Astrocyte of the cerebellum (primary cell): ENCODE measurements around the gene NRP1.
A peak's percentile ranks its signal among the peaks of the same experiment; 100 is the strongest.

Experiments
- DNase-seq: peaks from one replicate; pipeline ENCODE4 v3.0.0-alpha.2; 2011; ENCODE audit warnings: low read depth
- H3K4me3 ChIP-seq: 2 replicates; pipeline ENCODE4 v1.5.1; 2011; ENCODE audit warnings: mild to moderate bottlenecking, low read depth, low read length, moderate library complexity
- CTCF ChIP-seq: IDR thresholded peaks from 2 replicates; pipeline ENCODE4 v1.5.1; 2012; ENCODE audit warnings: low read length, low read depth, moderate library complexity, mild to moderate bottlenecking; ENCODE audit errors: missing control alignments
- in situ Hi-C: cut with HindIII; loops from 2 replicates; pipeline ENCODE4 v1.10.0; 2017; ENCODE audit warnings: low sequenced_read_pairs

The NRP1 gene

GRCh38 chr10:33129996-33130386, 204.5 kb downstream of the NRP1 start:
- TF ChIP-seq CTCF, result no peak
- in situ Hi-C loops, result no loop called here
- no peak overlapping the region for H3K4me3 ChIP-seq
- peak; percentile 82 for DNase-seq

- peak; percentile 93 for DNase-seq
- peak; percentile 21 for TF ChIP-seq CTCF
- in situ Hi-C loops, result no loop called here
- H3K4me3 ChIP-seq, result no peak overlapping the region
Observed at GRCh38 chr10:33129141-33129995, 205.1 kb downstream of the NRP1 start.

- DNase-seq, result no peak
- no peak overlapping the region for H3K4me3 ChIP-seq
- in situ Hi-C loops, result no loop called here
- no peak for TF ChIP-seq CTCF
Observed at GRCh38 chr10:33127622-33128021, 206.8 kb downstream of the NRP1 start.
